Stomach smooth muscle (tissue), 2 donors: ENCODE data around the gene HPCAL1.
A peak's percentile ranks its signal among the peaks of the same experiment; 100 is the strongest.

ENCODE experiments used
- H3K27ac ChIP-seq: one replicate; pipeline ENCODE4 v1.7.0; 2013; ENCODE audit warnings: mild to moderate bottlenecking, low read length, inconsistent platforms
- H3K27me3 ChIP-seq, 2 donors: one replicate each; pipeline ENCODE4 v1.7.0; 2013; ENCODE audit warnings: low read length in 2 of 2; ENCODE audit not compliant: insufficient read depth in 2 of 2, control insufficient read depth in 1 of 2
- H3K36me3 ChIP-seq, 2 donors: one replicate each; pipeline ENCODE4 v1.7.0; 2013; ENCODE audit warnings: low read length in 2 of 2; ENCODE audit not compliant: control insufficient read depth in 2 of 2, insufficient read depth in 2 of 2
- H3K4me1 ChIP-seq: one replicate; pipeline ENCODE4 v1.7.0; 2013; ENCODE audit warnings: low read length; ENCODE audit not compliant: control insufficient read depth, insufficient read depth
- H3K4me3 ChIP-seq, 2 donors: one replicate each; pipeline ENCODE4 v1.7.0; 2013; ENCODE audit warnings: low read length in 2 of 2
- H3K9ac ChIP-seq, 2 donors: one replicate each; pipeline ENCODE4 v1.7.0; 2013; ENCODE audit warnings: low read length in 2 of 2, mild to moderate bottlenecking in 1 of 2
- H3K9me3 ChIP-seq, 2 donors: one replicate each; pipeline ENCODE4 v1.7.0; 2013; ENCODE audit warnings: low read length in 2 of 2; ENCODE audit not compliant: control insufficient read depth in 2 of 2
- donor health status: healthy.
- donor health status: Pancreatic carcinoma.

Gene HPCAL1

GRCh38 chr2:10431797-10432196 is 129.1 kb downstream of the HPCAL1 start:
- H3K36me3 ChIP-seq, result peaks cover 0 to 2% of the 10 kb centered on the region in 2 donors
- H3K27ac ChIP-seq, result no peak overlapping the region
- peak overlapping the region in 1 of 2 donors; percentile 47 for H3K4me3 ChIP-seq
- no peak overlapping the region for H3K9ac ChIP-seq
- peaks cover 6% of the 10 kb centered on the region in 2 donors for H3K27me3 ChIP-seq
- H3K9me3 ChIP-seq, result no peaks in the 10 kb centered on the region
- H3K4me1 ChIP-seq, result peaks cover 8% of the 10 kb centered on the region

DNA sequence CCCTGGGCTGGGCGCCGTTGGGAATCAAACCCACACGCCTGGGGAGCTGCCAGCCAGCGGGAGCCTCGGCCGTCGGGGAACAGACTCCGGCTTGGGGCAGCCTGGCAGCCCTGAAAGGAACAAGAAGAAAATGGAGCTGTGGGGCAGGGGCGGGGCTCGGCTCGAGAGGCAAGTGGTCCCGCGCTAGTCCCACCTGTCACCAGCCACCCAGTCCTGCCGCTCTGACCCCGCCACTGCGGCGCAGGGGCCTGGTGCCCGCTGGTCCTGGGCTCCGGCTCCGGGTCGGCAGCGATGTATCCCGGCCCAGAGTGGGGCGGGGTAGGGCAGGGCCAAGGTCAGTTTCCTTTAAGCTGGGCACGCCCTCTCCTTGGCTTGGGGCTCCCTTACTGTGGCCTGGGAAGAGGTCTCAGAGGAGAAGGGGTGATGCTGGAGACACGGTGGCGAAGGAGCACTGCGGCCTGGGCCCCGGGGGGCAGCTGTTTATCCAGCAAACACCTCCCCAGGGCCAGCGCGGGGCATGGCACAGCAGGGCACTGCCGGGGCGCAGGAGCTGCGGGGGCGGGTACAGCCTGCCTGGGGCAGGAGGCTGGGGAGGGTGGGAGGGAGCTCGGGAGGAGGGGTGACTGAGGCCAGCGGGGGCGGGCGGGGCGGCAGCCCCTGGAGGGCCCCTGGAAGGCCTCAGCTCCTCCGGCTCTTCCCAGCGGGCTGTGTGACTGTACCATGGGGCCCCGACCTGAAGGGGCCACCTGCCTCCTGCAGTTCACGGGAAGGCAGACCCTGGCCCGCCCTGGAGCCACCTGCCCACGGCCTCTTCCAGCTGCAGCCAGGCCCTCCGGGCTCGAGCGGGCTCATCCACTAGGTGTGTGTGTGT is 129.8 kb downstream of the HPCAL1 start:
- H3K9me3 ChIP-seq, result no peaks in the 10 kb centered on the region
- H3K27me3 ChIP-seq, result peaks cover 6% of the 10 kb centered on the region in 2 donors
- H3K4me1 ChIP-seq, result peaks cover 4% of the 10 kb centered on the region
- peak overlapping the region in 1 of 2 donors; percentile 47 for H3K4me3 ChIP-seq
- no peak overlapping the region for H3K9ac ChIP-seq
- H3K27ac ChIP-seq, result no peak overlapping the region
- no peaks in the 10 kb centered on the region for H3K36me3 ChIP-seq

DNA sequence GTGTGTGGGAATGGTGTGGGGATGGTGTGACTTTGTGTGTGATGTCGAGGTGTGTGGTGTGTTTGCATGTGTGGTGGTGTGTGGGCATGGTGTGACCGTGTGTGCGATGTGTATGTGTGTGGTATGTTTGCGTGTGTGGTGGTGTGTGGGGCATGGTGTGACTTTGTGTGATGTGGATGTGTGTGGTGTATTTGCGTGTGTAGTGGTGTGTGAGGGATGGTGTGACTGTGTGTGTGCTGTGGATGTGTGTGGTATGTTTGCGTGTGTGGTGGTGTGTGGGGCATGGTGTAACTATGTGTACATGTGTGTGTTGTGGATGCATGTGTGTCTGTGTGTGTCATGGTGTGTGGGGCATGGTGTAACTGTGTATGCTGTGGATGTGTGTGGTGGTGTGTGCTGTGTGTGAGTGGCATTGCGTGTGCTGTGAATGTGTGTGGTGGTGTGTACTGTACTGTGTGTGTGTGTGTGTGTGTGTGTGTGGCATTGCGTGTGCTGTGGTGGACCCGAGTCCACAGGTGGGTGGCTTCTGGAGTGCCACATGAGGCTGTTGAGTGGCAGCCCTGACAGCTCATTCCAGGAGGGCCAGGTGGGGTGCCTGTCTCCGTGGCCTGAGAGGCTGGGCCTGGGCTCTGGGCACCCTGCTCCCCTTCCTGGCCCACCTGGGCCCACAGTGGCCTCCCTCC is 130.7 kb downstream of the HPCAL1 start:
- Histone ChIP-seq H3K27me3 (peaks cover 6% of the 10 kb centered on the region in 2 donors), H3K4me3 (no peak overlapping the region), H3K9me3 (no peaks in the 10 kb centered on the region), H3K36me3 (no peaks in the 10 kb centered on the region), H3K4me1 (peaks cover 4% of the 10 kb centered on the region), H3K9ac (no peak overlapping the region), H3K27ac (no peak overlapping the region)

DNA sequence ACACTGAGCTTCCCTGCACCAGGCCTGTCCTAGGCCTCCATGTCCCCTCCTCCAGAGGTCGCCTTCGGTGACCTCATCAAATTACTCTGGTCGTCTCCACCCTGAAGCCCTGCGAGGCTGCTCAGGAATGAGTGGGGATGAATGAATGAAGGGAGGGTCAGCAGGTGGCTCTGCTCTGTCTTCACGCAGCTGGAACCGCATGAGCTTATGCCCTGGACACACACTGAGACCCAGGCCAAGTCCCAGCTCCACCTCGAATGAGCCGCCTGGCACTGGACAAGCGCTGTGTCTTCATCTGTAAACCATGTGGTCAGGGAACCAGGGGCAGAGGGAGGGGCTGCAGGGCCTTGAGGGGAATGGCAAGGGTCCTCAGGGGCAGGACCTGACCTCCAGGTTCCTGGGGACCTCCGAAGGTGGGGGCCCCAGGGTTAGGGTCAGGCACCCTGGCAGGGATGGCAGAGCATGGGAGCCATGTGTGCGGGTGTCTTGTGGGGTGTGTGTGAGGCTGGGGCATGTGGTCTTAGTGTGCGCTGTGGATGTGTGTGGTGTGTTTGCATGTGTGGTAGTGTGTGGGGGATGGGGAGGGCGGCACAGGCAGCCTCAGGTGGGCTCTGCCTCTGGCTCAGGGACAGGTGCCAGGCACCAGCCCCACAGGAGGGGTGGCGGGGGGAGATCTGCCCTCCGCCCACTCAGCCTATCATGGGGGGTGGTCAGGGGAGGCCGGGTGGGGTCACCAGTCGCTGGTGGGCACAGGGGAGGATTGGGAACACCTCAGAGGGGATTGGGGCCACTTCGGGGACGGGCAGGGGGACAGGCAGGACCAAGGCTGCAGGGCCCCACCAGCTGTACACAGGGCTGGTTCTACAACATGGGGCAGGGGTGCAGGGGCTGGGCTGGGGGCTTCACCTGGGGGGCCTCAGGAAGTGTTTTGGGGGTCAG is 131.5 kb downstream of the HPCAL1 start:
- Histone ChIP-seq H3K4me3 (no peak overlapping the region), H3K27me3 (peaks cover 6% of the 10 kb centered on the region in 2 donors), H3K9me3 (no peaks in the 10 kb centered on the region), H3K4me1 (peaks cover 5% of the 10 kb centered on the region), H3K36me3 (no peaks in the 10 kb centered on the region), H3K27ac (no peak overlapping the region), H3K9ac (no peak overlapping the region)

- H3K4me1 ChIP-seq, result peaks cover 9% of the 10 kb centered on the region
- H3K27ac ChIP-seq, result no peak overlapping the region
- peaks cover 7 to 8% of the 10 kb centered on the region in 2 donors for H3K36me3 ChIP-seq
- H3K9ac ChIP-seq, result no peak overlapping the region
- peaks cover 6% of the 10 kb centered on the region in 2 donors for H3K27me3 ChIP-seq
- no peaks in the 10 kb centered on the region for H3K9me3 ChIP-seq
- no peak overlapping the region for H3K4me3 ChIP-seq
These were observed 132.4 kb downstream of the HPCAL1 start for GRCh38 chr2:10434886-10435819.

GRCh38 chr2:10435820-10436204 is 133.1 kb downstream of the HPCAL1 start:
- no peaks in the 10 kb centered on the region for H3K9me3 ChIP-seq
- no peak overlapping the region for H3K4me3 ChIP-seq
- H3K27me3 ChIP-seq, result peaks cover 6% of the 10 kb centered on the region in 2 donors
- H3K36me3 ChIP-seq, result peaks cover 13% of the 10 kb centered on the region in 2 donors
- no peak overlapping the region for H3K9ac ChIP-seq
- peaks cover 9% of the 10 kb centered on the region for H3K4me1 ChIP-seq
- no peak overlapping the region for H3K27ac ChIP-seq

- no peak overlapping the region for H3K27ac ChIP-seq
- H3K4me3 ChIP-seq, result no peak overlapping the region
- H3K9ac ChIP-seq, result no peak overlapping the region
- peaks cover 6% of the 10 kb centered on the region in 2 donors for H3K27me3 ChIP-seq
- H3K4me1 ChIP-seq, result peaks cover 9% of the 10 kb centered on the region
- no peaks in the 10 kb centered on the region for H3K9me3 ChIP-seq
- H3K36me3 ChIP-seq, result peaks cover 21 to 22% of the 10 kb centered on the region in 2 donors
These were observed 133.9 kb downstream of the HPCAL1 start for GRCh38 chr2:10436583-10437110.

GRCh38 chr2:10437806-10438205 is 135.1 kb downstream of the HPCAL1 start:
- no peaks in the 10 kb centered on the region for H3K9me3 ChIP-seq
- H3K9ac ChIP-seq, result no peak overlapping the region
- H3K4me1 ChIP-seq, result peaks cover 4% of the 10 kb centered on the region
- H3K4me3 ChIP-seq, result no peak overlapping the region
- H3K27me3 ChIP-seq, result peaks cover 0 to 2% of the 10 kb centered on the region in 2 donors
- peaks cover 31 to 32% of the 10 kb centered on the region in 2 donors for H3K36me3 ChIP-seq
- no peak overlapping the region for H3K27ac ChIP-seq

DNA sequence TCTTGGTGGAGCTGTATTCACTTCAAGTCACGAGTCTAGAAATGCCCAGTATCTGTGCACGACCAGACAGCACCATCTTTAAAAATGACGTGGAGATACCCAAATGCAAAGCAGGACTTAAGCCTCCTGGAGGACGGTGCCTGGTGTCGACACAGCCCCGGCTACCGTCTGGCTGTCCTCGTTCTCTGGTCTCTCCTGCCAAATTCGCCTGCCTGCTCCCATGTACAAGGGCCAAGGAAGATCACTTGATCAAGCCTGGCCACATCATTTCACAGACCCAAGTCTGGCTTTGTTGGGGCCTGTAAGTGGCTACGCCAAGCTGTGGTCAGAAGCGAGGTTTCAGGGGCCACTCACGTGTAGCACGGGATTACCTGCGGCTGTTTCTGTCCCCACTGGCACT is 136.0 kb downstream of the HPCAL1 start:
- no peaks in the 10 kb centered on the region for H3K27me3 ChIP-seq
- no peaks in the 10 kb centered on the region for H3K9me3 ChIP-seq
- H3K27ac ChIP-seq, result no peak overlapping the region
- no peak overlapping the region for H3K9ac ChIP-seq
- H3K4me3 ChIP-seq, result no peak overlapping the region
- H3K36me3 ChIP-seq, result peaks cover 40 to 41% of the 10 kb centered on the region in 2 donors
- H3K4me1 ChIP-seq, result peaks cover 4% of the 10 kb centered on the region
